ENCODE results near the gene VWA3B.
"Not testable (repeated sequence)": the region's sequence is repeated elsewhere in the genome, so short reads cannot be mapped to it uniquely, and the experiment has no call there.

Gene VWA3B

GRCh38 chr2:98308532-98308931 is 221.6 kb downstream of the VWA3B start:
- Histone ChIP-seq H3K27ac (no peak overlapping the region), H3K4me3 (no peak overlapping the region)

GRCh38 chr2:98309580-98309979 is 222.6 kb downstream of the VWA3B start:
- Histone ChIP-seq H3K4me3 (no peak overlapping the region), H3K27ac (no peak overlapping the region)

- Histone ChIP-seq H3K4me3 (no peak overlapping the region), H3K27ac (no peak overlapping the region)
Observed at GRCh38 chr2:98310010-98310409, 223.0 kb downstream of the VWA3B start.

GRCh38 chr2:98311090-98311489 is 224.1 kb downstream of the VWA3B start:
- Histone ChIP-seq H3K4me3 (no peak overlapping the region), H3K27ac (no peak overlapping the region)

- H3K27ac ChIP-seq: no peak overlapping the region
- H3K4me3 ChIP-seq: no peak overlapping the region
Observed at GRCh38 chr2:98311771-98312545, 225.0 kb downstream of the VWA3B start.

- H3K27ac ChIP-seq: no peak overlapping the region
Observed at GRCh38 chr2:98313492-98314250, 226.7 kb downstream of the VWA3B start.

GRCh38 chr2:98314251-98314650 is 227.3 kb downstream of the VWA3B start:
- no peak overlapping the region for H3K4me3 ChIP-seq
- no peak overlapping the region for H3K27ac ChIP-seq

More at GRCh38 chr2:98313492-98314250, 226.7 kb downstream of the VWA3B start:
- no peak overlapping the region for H3K4me3 ChIP-seq

- no peak overlapping the region for H3K27ac ChIP-seq
- H3K4me3 ChIP-seq: no peak overlapping the region
Observed at GRCh38 chr2:98315957-98316356, 229.0 kb downstream of the VWA3B start.

GRCh38 chr2:98317214-98317613 is 230.2 kb downstream of the VWA3B start:
- Histone ChIP-seq H3K27ac (no peak overlapping the region), H3K4me3 (no peak overlapping the region)

GRCh38 chr2:98320171-98320570 is 233.2 kb downstream of the VWA3B start:
- H3K27ac ChIP-seq, H3K4me3 ChIP-seq: not testable (repeated sequence)

GRCh38 chr2:98324181-98324580 is 237.2 kb downstream of the VWA3B start:
- no peak overlapping the region for H3K27ac ChIP-seq
- no peak overlapping the region for H3K4me3 ChIP-seq

GRCh38 chr2:98327776-98328175 is 240.8 kb downstream of the VWA3B start:
- no peak overlapping the region for H3K4me3 ChIP-seq
- H3K27ac ChIP-seq: no peak overlapping the region

GRCh38 chr2:98329549-98329948 is 242.6 kb downstream of the VWA3B start:
- Histone ChIP-seq H3K27ac (no peak overlapping the region), H3K4me3 (no peak overlapping the region)

- Histone ChIP-seq H3K27ac (peak overlapping the region in 1 of 21 experiments; percentile 26), H3K4me3 (no peak overlapping the region)
Observed at GRCh38 chr2:98332989-98333388, 246.0 kb downstream of the VWA3B start.

GRCh38 chr2:98333922-98334321 is 247.0 kb downstream of the VWA3B start:
- H3K4me3 ChIP-seq: no peak overlapping the region
- H3K27ac ChIP-seq: peak overlapping the region in 8 of 21 experiments; percentile 14 to 78 (median 46)

GRCh38 chr2:98334439-98335078 is 247.6 kb downstream of the VWA3B start:
- Histone ChIP-seq H3K27ac (peak overlapping the region in 4 of 21 experiments; percentile 20 to 78 (median 36)), H3K4me3 (no peak overlapping the region)

- Histone ChIP-seq H3K4me3 (no peak overlapping the region), H3K27ac (peak overlapping the region in 1 of 21 experiments; percentile 78)
Observed at GRCh38 chr2:98335271-98335670, 248.3 kb downstream of the VWA3B start.

- Histone ChIP-seq H3K4me3 (no peak overlapping the region), H3K27ac (no peak overlapping the region)
Observed at GRCh38 chr2:98341241-98341640, 254.3 kb downstream of the VWA3B start.

- Histone ChIP-seq H3K27ac (no peak overlapping the region), H3K4me3 (no peak overlapping the region)
Observed at GRCh38 chr2:98343285-98343684, 256.3 kb downstream of the VWA3B start.

All from skin epidermis (tissue), 12 donors.